Lower leg skin (tissue), 3 donors: ENCODE data around the gene STX11.
"Not testable (repeated sequence)": the region's sequence is repeated elsewhere in the genome, so short reads cannot be mapped to it uniquely, and the experiment has no call there.

ENCODE experiments used
- POLR2A ChIP-seq, 2 donors: fragments of 450-650 bp; IDR thresholded peaks; one replicate each; pipeline ENCODE4 v1.6.1; 2016 to 2017; ENCODE audit warnings: antibody characterized with exemption in 2 of 2, mild to moderate bottlenecking in 1 of 2, moderate library complexity in 1 of 2
- TF ChIP-seq, protein P1 (sequence below), 3 donors: fragments of 450-650 bp; IDR thresholded peaks; one replicate each; pipeline ENCODE4 v1.5.1; 2016; ENCODE audit warnings: antibody characterized with exemption in 3 of 3, mild to moderate bottlenecking in 3 of 3, moderate library complexity in 2 of 3

DNA sequence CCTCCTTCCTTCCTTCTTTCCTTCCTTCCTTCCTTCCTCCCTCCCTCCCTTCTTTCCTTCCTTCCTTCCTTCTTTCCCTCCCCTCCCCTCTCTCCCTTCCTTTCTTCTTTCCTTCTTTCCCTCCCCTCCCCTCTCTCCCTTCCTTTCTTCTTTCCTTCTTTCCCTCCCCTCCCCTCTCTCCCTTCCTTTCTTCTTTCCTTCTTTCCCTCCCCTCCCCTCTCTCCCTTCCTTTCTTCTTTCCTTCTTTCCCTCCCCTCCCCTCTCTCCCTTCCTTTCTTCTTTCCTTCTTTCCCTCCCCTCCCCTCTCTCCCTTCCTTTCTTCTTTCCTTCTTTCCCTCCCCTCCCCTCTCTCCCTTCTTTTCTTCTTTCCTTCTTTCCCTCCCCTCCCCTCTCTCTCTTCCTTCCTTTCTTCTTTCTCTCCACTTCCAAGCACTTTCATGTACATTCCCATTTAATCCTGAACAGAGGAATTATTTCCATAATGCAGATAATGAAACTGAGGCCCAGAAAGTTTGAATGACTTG, 18.1 kb upstream of the STX11 start:
- not testable (repeated sequence) for TF ChIP-seq POLR2A (IDR thresholded peaks at IDR 0.05)
- TF ChIP-seq, protein P1, sequence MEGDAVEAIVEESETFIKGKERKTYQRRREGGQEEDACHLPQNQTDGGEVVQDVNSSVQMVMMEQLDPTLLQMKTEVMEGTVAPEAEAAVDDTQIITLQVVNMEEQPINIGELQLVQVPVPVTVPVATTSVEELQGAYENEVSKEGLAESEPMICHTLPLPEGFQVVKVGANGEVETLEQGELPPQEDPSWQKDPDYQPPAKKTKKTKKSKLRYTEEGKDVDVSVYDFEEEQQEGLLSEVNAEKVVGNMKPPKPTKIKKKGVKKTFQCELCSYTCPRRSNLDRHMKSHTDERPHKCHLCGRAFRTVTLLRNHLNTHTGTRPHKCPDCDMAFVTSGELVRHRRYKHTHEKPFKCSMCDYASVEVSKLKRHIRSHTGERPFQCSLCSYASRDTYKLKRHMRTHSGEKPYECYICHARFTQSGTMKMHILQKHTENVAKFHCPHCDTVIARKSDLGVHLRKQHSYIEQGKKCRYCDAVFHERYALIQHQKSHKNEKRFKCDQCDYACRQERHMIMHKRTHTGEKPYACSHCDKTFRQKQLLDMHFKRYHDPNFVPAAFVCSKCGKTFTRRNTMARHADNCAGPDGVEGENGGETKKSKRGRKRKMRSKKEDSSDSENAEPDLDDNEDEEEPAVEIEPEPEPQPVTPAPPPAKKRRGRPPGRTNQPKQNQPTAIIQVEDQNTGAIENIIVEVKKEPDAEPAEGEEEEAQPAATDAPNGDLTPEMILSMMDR (IDR thresholded peaks at IDR 0.05) = not testable (repeated sequence)
